H1 (cell line): ENCODE data around the gene MSH4. TPM values are rescaled to one million over a fixed set of nuclear protein-coding genes. Genes with fewer than 3 reads are reported as not detected.
"Not testable (repeated sequence)": the region's sequence is repeated elsewhere in the genome, so short reads cannot be mapped to it uniquely, and the experiment has no call there.

Experiments used
- CTCF ChIA-PET: fragments of 300-600 bp; sonication (Branson Sonifier 250); formaldehyde crosslinking; loops from one replicate; lab custom pipeline; 2021; ENCODE audit not compliant: partially characterized antibody; lab: Charles Lee
- POLR2A ChIA-PET: fragments of 300-600 bp; sonication (Branson Sonifier 250); formaldehyde crosslinking; loops from one replicate; lab custom pipeline; 2021; ENCODE audit warnings: inconsistent platforms; ENCODE audit not compliant: partially characterized antibody; lab: Charles Lee
- DNase-seq, 2 experiments: peaks; one replicate each; pipeline versions ENCODE4 v3.0.0 to v3.0.0-alpha.2; 2010 to 2022; ENCODE audit warnings: low spot score in 2 of 2, low read depth in 1 of 2, mixed read lengths in 1 of 2
- FAIRE-seq: peaks from 2 replicates; lab custom pipeline; 2011; peaks lifted over from hg19 to GRCh38; lab: Jason Lieb, UNC
- H2AFZ ChIP-seq: 2 replicates; pipeline ENCODE4 v1.8.1; 2012; ENCODE audit warnings: low read length, inconsistent platforms
- H2AK5ac ChIP-seq: 2 replicates; pipeline ENCODE4 v1.6.1; 2013; ENCODE audit warnings: low read depth, low read length
- H2BK120ac ChIP-seq: replicated peaks from 2 replicates; pipeline ENCODE3; 2013; ENCODE audit warnings: low read depth, low read length, inconsistent platforms
- H2BK12ac ChIP-seq: 2 replicates; pipeline ENCODE4 v1.6.1; 2013; ENCODE audit warnings: low read depth, low read length
- H2BK15ac ChIP-seq: 2 replicates; pipeline ENCODE4 v1.6.1; 2013; ENCODE audit warnings: low read length
- H2BK20ac ChIP-seq: 2 replicates; pipeline ENCODE4 v1.6.1; 2013; ENCODE audit warnings: low read length
- H2BK5ac ChIP-seq: 2 replicates; pipeline ENCODE4 v1.6.1; 2013; ENCODE audit warnings: low read depth, low read length
- H3K14ac ChIP-seq: 2 replicates; pipeline ENCODE4 v1.6.1; 2013; ENCODE audit warnings: inconsistent platforms; ENCODE audit not compliant: insufficient read length
- H3K18ac ChIP-seq: 2 replicates; pipeline ENCODE4 v1.6.1; 2013; ENCODE audit warnings: low read length; ENCODE audit errors: extremely low read depth
- H3K23ac ChIP-seq: 2 replicates; pipeline ENCODE4 v1.6.1; 2013; ENCODE audit warnings: inconsistent platforms; ENCODE audit not compliant: insufficient read length
- H3K23me2 ChIP-seq: 2 replicates; pipeline ENCODE4 v1.6.1; 2013; ENCODE audit warnings: low read depth, low read length
- H3K27ac ChIP-seq: 2 replicates; pipeline ENCODE4 v1.6.1; 2011; ENCODE audit warnings: low read depth, low read length, inconsistent platforms
- H3K27me3 ChIP-seq, 4 experiments: replicated peaks in 1 of 4; 1 replicate in 1 of 4; 2 replicates in 3 of 4; pipeline versions ENCODE4 v1.6.1 to v1.8.1; 2011 to 2013; ENCODE audit warnings: low read length in 3 of 4, mild to moderate bottlenecking in 3 of 4, inconsistent platforms in 2 of 4, mixed read lengths in 2 of 4, moderate library complexity in 1 of 4; ENCODE audit not compliant: control insufficient read depth in 3 of 4, insufficient read depth in 3 of 4; ENCODE audit errors: extremely low read depth in 1 of 4
- H3K36me3 ChIP-seq, 4 experiments: 2 replicates each; pipeline versions ENCODE4 v1.6.1 to v1.8.1; 2011 to 2013; ENCODE audit warnings: mild to moderate bottlenecking in 4 of 4, low read length in 3 of 4, moderate library complexity in 2 of 4, control low read depth in 1 of 4, inconsistent platforms in 1 of 4; ENCODE audit not compliant: insufficient read depth in 4 of 4, control insufficient read depth in 2 of 4
- H3K4ac ChIP-seq: replicated peaks from 2 replicates; pipeline ENCODE3; 2013; ENCODE audit warnings: low read length, low read depth, mixed read lengths, inconsistent platforms; ENCODE audit not compliant: insufficient read length
- H3K4me1 ChIP-seq, 4 experiments: replicated peaks in 1 of 4; 1 replicate in 1 of 4; 2 replicates in 3 of 4; pipeline versions ENCODE4 v1.6.1 to v1.8.1; 2011 to 2013; ENCODE audit warnings: low read length in 3 of 4, inconsistent platforms in 2 of 4, mixed read lengths in 1 of 4; ENCODE audit not compliant: insufficient read depth in 4 of 4, control insufficient read depth in 3 of 4
- H3K4me2 ChIP-seq, 2 experiments: 2 replicates each; pipeline versions ENCODE4 v1.6.1 to v1.8.1; 2011 to 2013; ENCODE audit warnings: low read depth in 2 of 2, low read length in 2 of 2, control low read depth in 1 of 2, inconsistent platforms in 1 of 2, mild to moderate bottlenecking in 1 of 2; ENCODE audit not compliant: insufficient read depth in 1 of 2
- H3K4me3 ChIP-seq, 4 experiments: fragments of 200-600, 300-600 bp in 1 of 4; sonication (generic), shearing (Covaris generic), sonication (Bioruptor Twin) in 1 of 4; 2 replicates each; pipeline versions ENCODE4 v1.5.1 to v1.8.1; 2011 to 2016; ENCODE audit warnings: low read length in 4 of 4, low read depth in 3 of 4, control low read depth in 2 of 4, inconsistent platforms in 2 of 4, mild to moderate bottlenecking in 2 of 4, mixed read lengths in 1 of 4, moderate library complexity in 1 of 4; ENCODE audit not compliant: insufficient read depth in 2 of 4; ENCODE audit errors: extremely low read depth in 1 of 4
- H3K56ac ChIP-seq: replicated peaks from 2 replicates; pipeline ENCODE3; 2013; ENCODE audit warnings: low read depth, mild to moderate bottlenecking, mixed read lengths, low read length, inconsistent platforms; ENCODE audit not compliant: insufficient read length
- H3K79me1 ChIP-seq: 2 replicates; pipeline ENCODE4 v1.6.1; 2013; ENCODE audit warnings: low read depth, low read length, control low read depth
- H3K79me2 ChIP-seq, 2 experiments: 2 replicates each; pipeline versions ENCODE4 v1.6.1 to v1.8.1; 2012 to 2013; ENCODE audit warnings: low read length in 2 of 2, mild to moderate bottlenecking in 2 of 2, inconsistent platforms in 1 of 2; ENCODE audit not compliant: insufficient read depth in 2 of 2, control insufficient read depth in 1 of 2
- H3K9ac ChIP-seq, 4 experiments: replicated peaks in 1 of 4; 1 replicate in 1 of 4; 2 replicates in 3 of 4; pipeline versions ENCODE4 v1.6.1 to v1.8.1; 2011 to 2013; ENCODE audit warnings: low read depth in 3 of 4, low read length in 3 of 4, control low read depth in 2 of 4, mild to moderate bottlenecking in 2 of 4, moderate library complexity in 2 of 4, inconsistent platforms in 1 of 4; ENCODE audit errors: extremely low read depth in 1 of 4
- H3K9me3 ChIP-seq, 2 experiments: 2 replicates each; pipeline versions ENCODE4 v1.6.1 to v1.8.1; 2012 to 2013; ENCODE audit warnings: mild to moderate bottlenecking in 2 of 2, moderate library complexity in 2 of 2, control low read depth in 1 of 2, inconsistent platforms in 1 of 2, low read depth in 1 of 2, low read length in 1 of 2, mixed read lengths in 1 of 2; ENCODE audit not compliant: insufficient read depth in 2 of 2
- H4K20me1 ChIP-seq, 2 experiments: replicated peaks in 1 of 2; 2 replicates each; pipeline versions ENCODE3 to v1.8.1; 2011 to 2013; ENCODE audit warnings: inconsistent platforms in 2 of 2, low read length in 2 of 2, mild to moderate bottlenecking in 1 of 2; ENCODE audit not compliant: insufficient read depth in 2 of 2, control insufficient read depth in 1 of 2
- H4K5ac ChIP-seq: 2 replicates; pipeline ENCODE4 v1.6.1; 2013; ENCODE audit warnings: low read length, low read depth, mixed read lengths, inconsistent platforms; ENCODE audit not compliant: insufficient read length
- H4K8ac ChIP-seq: 2 replicates; pipeline ENCODE4 v1.8.0; 2013; ENCODE audit warnings: mild to moderate bottlenecking, moderate library complexity, low read length, inconsistent platforms; ENCODE audit not compliant: insufficient read depth; ENCODE audit errors: extremely low read depth
- H4K91ac ChIP-seq: replicated peaks from 2 replicates; pipeline ENCODE3; 2013; ENCODE audit warnings: low read length, mixed read lengths, inconsistent platforms; ENCODE audit not compliant: insufficient read length
- WGBS, 2 experiments: shearing (Covaris generic) in 1 of 2; methylation state at CpG; one replicate each; pipeline versions ENCODE4 v1.1.6 to v1.1.7; 2013 to 2015; ENCODE audit warnings: low lambda C conversion rate in 2 of 2, mixed read lengths in 2 of 2, inconsistent platforms in 1 of 2, low coverage in 1 of 2, missing lambda C conversion rate in 1 of 2; ENCODE audit not compliant: insufficient replicate concordance in 2 of 2, insufficient coverage in 1 of 2, insufficient read length in 1 of 2; ENCODE audit errors: extremely low coverage in 1 of 2, missing lambda C conversion rate in 1 of 2; 5-methylcytosine and 5-hydroxymethylcytosine counted together
- polyA plus RNA-seq, 7 experiments: library from polyadenylated mRNA; depleted of rRNA in 3 of 7; stranded (reverse) in 5 of 7; unstranded in 2 of 7; fragments of >200 nt in 5 of 7; fragments of 200-250 nt in 2 of 7; gene quantifications; 1 replicate in 5 of 7; 2 replicates in 1 of 7; 4 replicates in 1 of 7; pipeline versions ENCODE4 v1.2.1 to v1.2.3, GENCODE V29; 2011 to 2013; ENCODE audit warnings: missing spikeins in 2 of 7, mixed read lengths in 2 of 7
- total RNA-seq: library from RNA; stranded (reverse); fragmentation: NEBNext Ultra II Directional; extraction: Animal tissue kit (Norgen Biotek cat#: 25700); gene quantifications from 2 replicates; pipeline ENCODE4 v1.2.1, GENCODE V29; 2021

MSH4 gene
- total and polyA plus RNA-seq, 2 of the 8 experiments (the other 6 are each of a cell fraction or from before 2014, with no cell fraction given): 0.03 to 0.22 TPM

- H2BK15ac ChIP-seq, H4K20me1 ChIP-seq, H3K23me2 ChIP-seq, H3K9ac ChIP-seq, H3K4me2 ChIP-seq, H3K4me3 ChIP-seq, H4K5ac ChIP-seq, H3K56ac ChIP-seq, H3K79me2 ChIP-seq, H3K23ac ChIP-seq, H4K8ac ChIP-seq, H2BK5ac ChIP-seq, H3K14ac ChIP-seq, CTCF ChIA-PET, H4K91ac ChIP-seq, H2BK20ac ChIP-seq, H3K36me3 ChIP-seq, H3K18ac ChIP-seq, POLR2A ChIA-PET, FAIRE-seq, H2BK12ac ChIP-seq, H3K27me3 ChIP-seq, H3K27ac ChIP-seq, H3K79me1 ChIP-seq, H3K9me3 ChIP-seq, H3K4me1 ChIP-seq, H3K4ac ChIP-seq, DNase-seq, H2BK120ac ChIP-seq, H2AK5ac ChIP-seq: not testable (repeated sequence)
- 79% methylated on average over 4 of the region's 4 CpGs; no CpG with 5 or more reads in 1 of the 2 experiments for WGBS, 2 experiments
- H2AFZ ChIP-seq: peak overlapping the region; percentile 50; the same call in 1 of the 2 replicates
Measured at GRCh38 chr1:75943037-75943436, 146.4 kb downstream of the MSH4 start.
